Liver (tissue), 3 donors: Measurements from ENCODE around the gene DPP6.

ENCODE experiments used
- ATF3 ChIP-seq: IDR thresholded peaks from 2 replicates; pipeline ENCODE4 v1.6.1; 2016; ENCODE audit warnings: antibody characterized with exemption
- CTCF ChIP-seq: fragments of 150-350 bp; IDR thresholded peaks from 2 replicates; pipeline ENCODE4 v1.5.1; 2017; ENCODE audit warnings: improper control_type of control experiment, low read depth, low read length; ENCODE audit not compliant: missing input control
- GABPA ChIP-seq, 2 donors: IDR thresholded peaks in 1 of 2; conservative IDR thresholded peaks in 1 of 2; 2 replicates each; pipeline ENCODE4 v1.6.1; 2016; ENCODE audit warnings: antibody characterized with exemption in 2 of 2, mild to moderate bottlenecking in 1 of 2, moderate library complexity in 1 of 2
- RAD21 ChIP-seq, 2 donors: IDR thresholded peaks; 2 replicates each; pipeline ENCODE4 v1.6.1; 2016; ENCODE audit warnings: antibody characterized with exemption in 2 of 2, mild to moderate bottlenecking in 2 of 2
- REST ChIP-seq: IDR thresholded peaks from 2 replicates; pipeline ENCODE4 v1.6.1; 2016; ENCODE audit warnings: antibody characterized with exemption, mild to moderate bottlenecking
- SP1 ChIP-seq: IDR thresholded peaks from 2 replicates; pipeline ENCODE4 v1.6.1; 2018; ENCODE audit warnings: antibody characterized with exemption, mild to moderate bottlenecking
- TAF1 ChIP-seq: conservative IDR thresholded peaks from 2 replicates; pipeline ENCODE4 v1.6.1; 2016; ENCODE audit warnings: antibody characterized with exemption, mild to moderate bottlenecking
- donor health status: healthy.
- donor health status: healthy.

GRCh38 chr7:154177584-154177983, 125.4 kb downstream of the DPP6 start:
- TF ChIP-seq CTCF, result no peak
- TF ChIP-seq SP1, result no peak
- no peak for TF ChIP-seq TAF1
- no peak for TF ChIP-seq RAD21 (IDR thresholded peaks at IDR 0.05)
- TF ChIP-seq ATF3, result no peak
- no peak for TF ChIP-seq GABPA (IDR thresholded peaks at IDR 0.05 in 1 of 2, conservative IDR thresholded peaks at IDR 0.05 in 1 of 2)
- no peak for TF ChIP-seq REST
